Parathyroid adenoma (tissue), 2 donors: Measurements from ENCODE around the gene GOLGA2.

Experiments
- H2AFZ ChIP-seq: fragments of 300-600 bp; sonication (generic); one replicate; pipeline ENCODE4 v1.7.0; 2017; ENCODE audit warnings: antibody characterized with exemption, mild to moderate bottlenecking
- H3K27ac ChIP-seq: fragments of 300-600 bp; sonication (generic); one replicate; pipeline ENCODE4 v1.7.0; 2017
- H3K27me3 ChIP-seq: fragments of 300-600 bp; sonication (generic); one replicate; pipeline ENCODE4 v1.7.0; 2017; ENCODE audit warnings: low read length; ENCODE audit not compliant: control insufficient read depth, insufficient read depth
- H3K36me3 ChIP-seq: fragments of 300-600 bp; sonication (generic); one replicate; pipeline ENCODE4 v1.7.0; 2017; ENCODE audit warnings: low read length; ENCODE audit not compliant: control insufficient read depth, insufficient read depth
- H3K4me1 ChIP-seq: fragments of 300-600 bp; sonication (generic); one replicate; pipeline ENCODE4 v1.7.0; 2017; ENCODE audit warnings: control low read depth
- H3K4me2 ChIP-seq: fragments of 300-600 bp; sonication (generic); one replicate; pipeline ENCODE4 v1.7.0; 2017; ENCODE audit warnings: low read length
- H3K4me3 ChIP-seq: fragments of 300-600 bp; sonication (generic); one replicate; pipeline ENCODE4 v1.7.0; 2017; ENCODE audit warnings: low read depth, low read length
- H3K79me2 ChIP-seq: fragments of 300-600 bp; sonication (generic); one replicate; pipeline ENCODE4 v1.7.0; 2017; ENCODE audit warnings: control low read depth
- H3K9ac ChIP-seq: fragments of 300-600 bp; sonication (generic); one replicate; pipeline ENCODE4 v1.7.0; 2017; ENCODE audit warnings: mild to moderate bottlenecking
- H3K9me3 ChIP-seq: fragments of 300-600 bp; sonication (generic); one replicate; pipeline ENCODE4 v1.7.0; 2017; ENCODE audit warnings: low read length; ENCODE audit not compliant: control insufficient read depth
- CTCF ChIP-seq: fragments of 300-600 bp; sonication (generic); IDR thresholded peaks from one replicate; pipeline ENCODE4 v1.7.0; 2017; ENCODE audit warnings: antibody characterized with exemption, mild to moderate bottlenecking
- donor health status: primary hyperparathyroidism.

Gene GOLGA2

GRCh38 chr9:128211186-128211980 lies 64.4 kb downstream of the GOLGA2 start:
- no peaks in the 10 kb centered on the region for H3K27me3 ChIP-seq
- no peaks in the 10 kb centered on the region for H3K36me3 ChIP-seq
- no peak overlapping the region for H3K4me3 ChIP-seq
- H3K79me2 ChIP-seq: no peaks in the 10 kb centered on the region
- no peak overlapping the region for H3K9ac ChIP-seq
- H3K27ac ChIP-seq: no peak overlapping the region
- H2AFZ ChIP-seq: no peak overlapping the region
- H3K4me1 ChIP-seq: no peaks in the 10 kb centered on the region
- no peak overlapping the region for H3K4me2 ChIP-seq
- no peak for TF ChIP-seq CTCF
- no peaks in the 10 kb centered on the region for H3K9me3 ChIP-seq

- no peaks in the 10 kb centered on the region for H3K27me3 ChIP-seq
- H3K4me1 ChIP-seq: no peaks in the 10 kb centered on the region
- H3K9me3 ChIP-seq: no peaks in the 10 kb centered on the region
- no peak overlapping the region for H3K27ac ChIP-seq
- H3K79me2 ChIP-seq: no peaks in the 10 kb centered on the region
- no peak overlapping the region for H3K4me2 ChIP-seq
- TF ChIP-seq CTCF: no peak
- no peaks in the 10 kb centered on the region for H3K36me3 ChIP-seq
- H2AFZ ChIP-seq: no peak overlapping the region
- no peak overlapping the region for H3K4me3 ChIP-seq
- no peak overlapping the region for H3K9ac ChIP-seq
Observed at GRCh38 chr9:128208946-128209669, 66.7 kb downstream of the GOLGA2 start.

- TF ChIP-seq CTCF: no peak
- Histone ChIP-seq H2AFZ (no peak overlapping the region), H3K27ac (no peak overlapping the region), H3K79me2 (no peaks in the 10 kb centered on the region), H3K4me2 (no peak overlapping the region), H3K9me3 (no peaks in the 10 kb centered on the region), H3K27me3 (no peaks in the 10 kb centered on the region), H3K9ac (no peak overlapping the region), H3K4me1 (no peaks in the 10 kb centered on the region), H3K4me3 (no peak overlapping the region), H3K36me3 (no peaks in the 10 kb centered on the region)
Observed at GRCh38 chr9:128208386-128208785, 67.4 kb downstream of the GOLGA2 start.

- Histone ChIP-seq H3K4me2 (no peak overlapping the region), H3K4me3 (no peak overlapping the region), H3K4me1 (no peaks in the 10 kb centered on the region), H3K27me3 (no peaks in the 10 kb centered on the region), H3K27ac (no peak overlapping the region), H3K9me3 (no peaks in the 10 kb centered on the region), H2AFZ (no peak overlapping the region), H3K79me2 (no peaks in the 10 kb centered on the region), H3K9ac (no peak overlapping the region), H3K36me3 (no peaks in the 10 kb centered on the region)
- no peak for TF ChIP-seq CTCF
Observed at GRCh38 chr9:128206916-128207910, 68.6 kb downstream of the GOLGA2 start.
